ENCODE data around the gene ZNHIT3.

- TF ChIP-seq YY1 (IDR thresholded peaks at IDR 0.05; ENCODE audit: insufficient read depth, insufficient read length) (no peak), ZNF274 (IDR thresholded peaks at IDR 0.05; ENCODE audit: low read depth, low read length) (no peak)
Observed at GRCh38 chr17:36509272-36509985, 22.9 kb downstream of the ZNHIT3 start.
